NCI-H128 (cell line): ENCODE measurements around the gene SLC52A1.
"Not testable (repeated sequence)": the region's sequence is repeated elsewhere in the genome, so short reads cannot be mapped to it uniquely, and the experiment has no call there.

ENCODE experiments used
- DNase-seq: peaks from one replicate; lab custom pipeline; 2025; ENCODE audit not compliant: unreplicated experiment; lab: John Stamatoyannopoulos, UW

Gene SLC52A1

DNA sequence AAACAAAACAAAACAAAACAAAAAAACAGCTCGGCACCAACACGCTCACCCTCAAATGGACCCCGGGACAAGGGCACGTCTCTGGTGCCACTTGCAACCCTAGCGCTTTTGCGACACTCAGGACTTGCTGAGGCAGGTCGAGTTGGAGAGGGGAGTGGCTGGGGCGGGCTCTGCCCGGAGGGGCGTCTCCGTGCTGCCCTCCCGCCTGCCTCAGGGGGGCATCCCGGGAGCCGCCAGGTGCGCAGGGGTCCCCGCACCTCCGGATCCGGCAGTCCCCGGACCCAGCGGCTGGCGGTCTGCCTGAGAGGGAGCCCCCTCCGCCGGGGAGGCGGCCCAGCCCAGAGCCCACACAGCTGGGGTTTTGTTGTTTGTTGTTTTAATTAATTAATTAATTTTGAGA lies at the start of gene SLC52A1:
Gene SLC52A1 (minus strand): TSS at position 112 of the 400 bp plus-strand sequence. CDS start 820 bp downstream, outside the sequence.
- no peak for DNase-seq

DNA sequence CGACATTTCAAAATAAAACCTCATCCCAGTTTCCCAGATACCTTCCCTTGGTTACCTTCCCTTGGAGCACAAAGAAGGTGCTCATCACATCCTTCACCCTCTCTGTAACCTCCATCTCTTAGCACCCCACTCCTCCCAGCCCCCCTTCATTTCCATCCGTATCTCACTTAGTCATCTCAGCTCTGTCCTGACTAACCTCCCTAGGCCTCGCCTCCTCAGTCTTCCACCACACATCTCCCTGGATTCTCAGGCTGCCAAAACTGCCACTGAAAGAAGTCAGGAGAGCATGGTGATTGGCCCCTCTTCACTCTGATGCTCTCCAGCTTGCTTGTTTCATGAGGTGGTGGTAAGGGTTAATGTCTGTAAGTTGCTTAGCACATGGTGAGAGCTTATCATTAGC lies 45.4 kb upstream of the SLC52A1 start:
- no peak for DNase-seq

DNA sequence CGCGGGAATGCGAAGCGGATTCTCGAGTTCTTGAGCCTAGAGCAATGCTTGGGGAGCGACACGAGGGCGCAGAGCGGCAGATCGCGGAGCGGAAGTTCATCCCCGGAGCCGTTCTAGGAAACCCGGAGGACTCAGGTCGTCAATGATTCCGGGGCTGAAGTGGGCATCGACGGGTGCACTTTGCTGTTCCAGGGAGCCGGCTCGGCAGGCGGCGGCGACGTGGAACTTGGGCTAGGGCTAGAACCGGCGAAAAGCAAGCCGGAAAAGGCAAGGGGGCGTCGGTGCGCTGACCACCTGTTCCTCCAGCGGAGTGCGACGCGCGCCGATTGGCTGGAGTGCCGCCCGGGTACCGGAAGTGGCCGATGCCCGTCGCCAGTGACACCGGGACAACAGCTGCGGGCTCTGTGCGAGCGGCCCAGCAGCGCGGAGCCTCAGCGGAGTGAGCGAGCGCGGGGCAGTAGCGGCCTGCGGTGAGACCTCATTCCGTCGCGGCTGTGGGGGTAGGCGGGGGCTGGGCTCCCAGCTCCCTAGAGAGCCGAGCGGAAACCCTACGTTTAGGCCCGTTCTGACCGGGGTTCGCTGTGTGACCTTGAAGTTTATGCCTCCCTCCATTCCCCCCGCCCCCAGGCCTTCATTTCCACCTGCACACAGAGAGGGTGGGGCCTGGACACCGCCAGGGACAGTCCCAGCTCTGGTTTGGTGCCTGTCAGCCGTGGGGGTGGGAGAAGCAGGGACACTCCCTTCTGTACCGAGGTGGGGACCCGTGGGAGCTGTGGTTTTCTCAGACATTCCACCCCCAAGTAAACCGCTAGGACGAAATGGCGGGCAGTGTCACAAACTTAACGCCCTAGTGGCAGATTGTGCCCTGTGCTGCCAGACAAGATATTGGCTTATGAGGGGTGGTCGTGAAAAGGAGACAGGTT lies 43.1 kb upstream of the SLC52A1 start, which contains the start of gene ZFP3:
Gene ZFP3 (plus strand): TSS at position 362 of the 923 bp plus-strand sequence. CDS start 13,038 bp downstream, outside the sequence.
- peak; percentile 58 for DNase-seq

DNA sequence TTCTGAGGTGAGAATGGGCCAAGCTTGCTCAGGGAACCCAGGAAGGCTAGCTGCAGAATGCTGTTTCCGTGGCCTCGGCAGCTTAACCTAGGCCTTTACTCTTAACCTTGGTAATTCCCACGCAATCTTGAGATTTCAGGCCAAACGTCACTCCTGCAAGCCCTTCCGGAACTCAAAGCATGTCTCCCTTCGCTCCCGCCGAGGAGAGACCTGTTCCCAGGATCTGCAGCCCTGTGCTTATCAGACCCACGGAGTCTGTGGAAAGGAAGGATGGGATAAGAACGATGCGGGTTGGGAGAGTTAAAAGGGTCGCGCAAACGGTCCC lies 42.5 kb upstream of the SLC52A1 start:
- no peak for DNase-seq

DNA sequence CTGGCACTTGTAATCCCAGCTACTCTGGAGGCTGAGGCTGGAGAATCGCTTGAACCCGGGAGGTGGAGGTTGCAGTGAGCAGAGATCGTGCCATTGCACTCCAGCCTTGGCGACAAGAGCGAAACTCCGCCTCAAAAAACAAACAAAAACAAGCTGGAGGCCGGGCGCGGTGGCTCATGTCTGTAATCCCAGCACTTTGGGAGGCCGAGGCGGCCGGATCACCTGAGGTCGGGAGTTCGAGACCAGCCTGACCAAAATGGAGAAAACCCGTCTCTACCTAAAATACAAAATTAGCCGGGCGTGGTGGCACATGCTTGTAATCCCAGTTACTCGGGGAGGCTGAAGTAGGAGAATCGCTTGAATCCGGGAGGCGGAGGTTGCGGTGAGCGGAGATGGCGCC lies 42.0 kb upstream of the SLC52A1 start:
- not testable (repeated sequence) for DNase-seq

DNA sequence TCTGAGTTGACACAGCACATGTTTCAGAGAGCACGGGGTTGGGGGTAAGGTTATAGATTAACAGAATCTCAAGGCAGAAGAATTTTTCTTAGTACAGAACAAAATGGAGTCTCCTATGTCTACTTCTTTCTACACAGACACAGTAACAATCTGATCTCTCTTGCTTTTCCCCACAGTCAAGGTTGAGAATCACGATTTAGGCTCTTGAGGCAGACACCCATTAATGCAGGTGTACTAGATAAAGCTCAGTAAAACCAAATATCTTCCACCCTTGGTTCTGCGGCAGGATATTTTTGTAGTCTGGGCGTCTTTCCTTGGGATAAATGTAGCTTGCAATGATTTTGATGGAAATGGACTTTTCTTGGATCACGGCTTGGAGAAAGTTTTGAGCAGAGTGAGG lies 40.2 kb upstream of the SLC52A1 start:
- DNase-seq, result not testable (repeated sequence)

DNA sequence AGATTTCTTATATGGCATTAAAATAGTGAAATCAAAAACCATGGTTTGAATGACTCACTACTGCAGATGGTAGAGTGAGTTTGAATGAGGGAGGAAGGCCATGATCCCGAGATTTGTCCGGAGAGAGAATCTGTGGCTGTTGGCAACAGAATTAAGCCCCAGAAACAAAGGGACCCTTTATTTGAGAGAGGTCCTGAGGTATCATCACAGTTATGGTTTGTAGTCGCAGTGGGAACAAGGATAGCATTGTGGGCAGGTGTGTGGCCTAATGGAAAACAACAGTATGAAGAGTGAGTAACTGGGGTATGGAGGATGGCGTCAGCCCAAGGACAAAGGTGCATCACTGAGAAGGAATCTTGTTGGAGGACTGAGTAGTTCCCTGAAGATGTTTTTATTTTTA lies 34.5 kb upstream of the SLC52A1 start:
- no peak for DNase-seq

- DNase-seq, result no peak
Observed at GRCh38 chr17:5068236-5068635, 33.0 kb upstream of the SLC52A1 start.

DNA sequence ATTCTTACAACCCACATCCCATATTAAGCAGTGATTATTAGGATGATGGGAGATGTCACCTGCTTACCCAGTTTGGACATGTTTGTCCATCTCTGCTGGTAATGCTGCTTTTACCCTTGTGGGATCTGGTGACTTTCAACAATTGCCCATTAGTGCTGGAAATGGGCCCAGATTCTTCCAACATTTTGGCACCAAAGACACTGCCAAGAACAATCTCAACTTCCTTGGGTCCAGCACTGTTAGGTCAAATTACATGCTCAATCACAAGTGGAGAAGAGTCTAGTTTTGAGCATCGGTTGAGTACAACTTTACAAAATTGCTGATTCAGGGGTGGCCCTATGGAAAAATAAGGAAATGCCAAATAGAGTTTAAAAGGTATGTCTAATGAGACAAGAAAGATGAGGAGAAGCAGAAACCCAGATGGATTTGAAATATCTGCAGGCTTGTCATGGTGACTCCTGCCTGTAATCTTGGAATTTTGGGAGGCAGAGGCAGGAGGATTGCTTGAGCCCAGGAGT lies 30.1 kb upstream of the SLC52A1 start:
- no peak for DNase-seq

DNA sequence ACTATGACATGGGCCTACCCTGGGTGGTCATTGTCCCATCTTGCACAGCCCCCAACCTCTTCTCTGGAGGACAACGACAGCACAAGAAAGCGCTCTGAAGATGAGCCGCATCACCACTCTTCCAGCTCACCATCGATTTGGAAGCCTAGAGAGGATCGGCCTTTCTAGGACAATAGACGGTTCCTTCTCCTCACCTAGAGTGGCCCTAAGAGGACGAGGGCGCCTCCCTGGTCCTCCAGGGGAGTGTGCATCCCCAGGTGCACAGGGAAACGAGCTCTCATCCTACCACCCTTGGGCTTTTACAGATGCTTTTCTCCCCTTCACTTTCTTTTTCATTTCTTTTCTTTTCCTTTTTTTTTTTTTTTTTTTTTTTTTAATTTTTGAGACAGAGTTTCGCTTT lies 20.3 kb upstream of the SLC52A1 start:
- no peak for DNase-seq

GRCh38 chr17:5050278-5050677 lies 15.1 kb upstream of the SLC52A1 start:
- no peak for DNase-seq

DNA sequence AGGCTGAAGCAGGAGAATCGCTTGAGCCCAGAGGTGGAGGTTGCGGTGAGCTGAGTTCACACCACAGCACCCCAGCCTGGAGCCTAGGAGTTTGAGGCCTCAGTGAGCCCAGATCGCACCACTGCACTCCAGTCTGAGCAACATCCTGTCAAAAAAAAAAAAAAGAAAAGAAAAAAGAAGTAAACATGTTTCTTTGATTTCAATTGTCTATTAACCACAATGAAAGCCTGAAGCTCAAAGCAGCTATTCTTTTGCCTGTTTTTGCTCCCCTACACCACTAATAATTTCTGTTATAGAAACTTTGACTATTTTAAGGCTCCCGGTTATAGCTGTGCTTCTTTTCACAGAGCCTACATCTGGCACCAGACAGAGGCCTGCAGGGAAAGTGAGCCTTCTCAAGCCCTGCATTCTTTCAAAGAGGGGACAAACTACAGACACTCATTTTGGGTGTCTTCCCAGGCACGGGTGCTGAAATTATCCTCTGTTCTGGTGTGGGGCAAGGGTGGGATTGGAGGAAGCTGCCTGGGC lies 14.2 kb upstream of the SLC52A1 start:
- DNase-seq, result no peak

GRCh38 chr17:5047446-5047845 lies 12.2 kb upstream of the SLC52A1 start:
- DNase-seq, result no peak

- no peak for DNase-seq
Observed at GRCh38 chr17:5045496-5045895, 10.3 kb upstream of the SLC52A1 start.

DNA sequence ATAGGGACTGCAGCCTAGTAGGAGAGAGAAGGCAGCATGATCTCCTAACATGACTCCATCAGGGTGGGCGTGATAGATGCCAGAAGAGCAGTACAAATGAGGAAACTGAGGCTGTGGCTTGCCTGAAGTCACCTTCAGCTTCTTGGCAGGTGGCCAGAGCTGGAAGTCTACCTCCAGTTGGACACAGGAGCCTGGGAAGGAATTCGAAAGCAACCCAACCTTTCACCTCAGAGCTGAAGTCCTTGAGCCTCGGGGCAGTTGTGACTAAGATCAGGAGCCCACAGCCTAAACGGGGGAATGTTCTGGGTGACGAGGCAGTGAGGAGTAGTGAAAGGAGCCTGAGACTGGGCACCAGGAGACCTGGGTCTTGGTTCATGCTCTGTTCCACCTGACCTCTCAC lies 9.4 kb upstream of the SLC52A1 start:
- no peak for DNase-seq

GRCh38 chr17:5043524-5043923 lies 8.3 kb upstream of the SLC52A1 start:
- DNase-seq, result no peak

DNA sequence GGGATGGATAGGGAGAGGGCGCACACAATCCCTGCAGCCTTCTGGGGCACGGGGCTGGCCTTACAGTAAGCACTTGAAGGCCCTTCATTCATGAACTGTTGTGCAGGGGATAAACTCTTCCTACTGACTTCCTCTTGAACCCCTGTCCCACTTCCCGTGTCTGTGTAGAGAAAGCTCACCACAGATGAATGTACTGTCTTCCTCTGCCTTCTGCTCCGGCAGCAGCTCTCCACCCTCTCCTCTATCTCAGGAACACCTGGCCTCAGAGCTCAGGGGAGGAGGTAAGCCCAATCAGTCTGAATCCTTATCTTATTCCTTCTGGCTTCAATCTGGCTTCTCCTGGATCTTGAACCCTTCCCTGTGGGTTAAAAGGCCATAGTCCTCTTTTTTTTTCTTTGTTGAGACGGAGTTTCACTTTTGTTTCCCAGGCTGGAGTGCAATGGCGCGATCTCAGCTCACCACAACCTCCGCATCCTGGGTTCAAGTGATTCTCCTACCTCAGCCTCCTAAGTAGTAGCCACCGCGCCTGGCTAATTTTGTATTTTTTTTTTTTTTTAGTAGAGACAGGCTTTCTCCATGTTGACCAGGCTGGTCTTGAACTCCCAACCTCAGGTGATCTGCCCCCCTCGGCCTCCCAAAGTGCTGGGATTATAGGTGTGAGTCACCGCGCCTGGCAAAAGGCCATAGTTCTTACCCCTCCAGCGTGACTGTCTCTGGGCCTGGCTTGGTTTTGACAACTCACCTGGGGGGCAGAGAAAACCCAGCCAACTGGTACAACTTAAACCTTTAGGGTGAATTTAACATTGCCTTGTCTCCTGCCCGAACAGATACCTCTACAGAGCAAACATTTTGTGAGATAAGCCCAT lies 7.2 kb upstream of the SLC52A1 start:
- no peak for DNase-seq

GRCh38 chr17:5034651-5035050 lies 575 bp downstream of the SLC52A1 start:
- DNase-seq, result no peak

- DNase-seq, result no peak
Observed at GRCh38 chr17:5034063-5034462, 1.2 kb downstream of the SLC52A1 start.

DNA sequence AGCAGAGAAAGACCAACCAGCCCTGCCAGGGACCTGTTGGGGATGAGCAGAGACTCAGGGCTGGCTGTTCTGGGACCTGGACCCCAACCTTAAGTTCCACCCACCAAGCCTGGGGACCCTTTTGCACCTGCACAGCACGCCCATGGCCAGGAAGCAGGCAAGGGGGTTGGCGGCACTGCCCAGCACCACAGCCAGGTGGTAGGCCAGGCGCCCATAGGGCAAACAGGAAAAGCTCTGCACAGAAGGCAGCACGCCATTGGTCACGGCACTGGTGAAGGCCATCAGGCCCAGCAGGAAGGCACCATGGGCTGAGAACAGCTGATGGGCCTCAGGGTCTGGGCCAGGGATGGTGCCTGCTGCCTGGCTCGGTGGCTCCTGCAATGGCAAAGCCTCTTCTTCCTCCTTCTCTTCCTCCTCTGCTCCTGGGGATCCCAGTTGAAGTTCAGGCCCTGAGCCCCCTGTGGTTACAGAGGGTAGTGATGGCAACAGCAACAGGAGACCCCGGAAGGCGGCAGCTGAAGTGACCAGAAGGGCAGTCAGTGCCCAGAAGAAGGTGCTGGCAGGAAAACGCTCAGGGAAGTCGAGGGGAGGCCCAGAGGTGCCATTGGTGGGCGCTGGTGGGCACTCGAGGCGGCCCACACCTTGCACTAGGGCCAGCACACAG lies 1.7 kb downstream of the SLC52A1 start:
- no peak for DNase-seq

- DNase-seq, result no peak
Observed at GRCh38 chr17:5032865-5033264, 2.4 kb downstream of the SLC52A1 start.
